Measurements from ENCODE around the gene GPALPP1.
"Not testable (repeated sequence)": the region's sequence is repeated elsewhere in the genome, so short reads cannot be mapped to it uniquely, and the experiment has no call there.

Gene GPALPP1

DNA sequence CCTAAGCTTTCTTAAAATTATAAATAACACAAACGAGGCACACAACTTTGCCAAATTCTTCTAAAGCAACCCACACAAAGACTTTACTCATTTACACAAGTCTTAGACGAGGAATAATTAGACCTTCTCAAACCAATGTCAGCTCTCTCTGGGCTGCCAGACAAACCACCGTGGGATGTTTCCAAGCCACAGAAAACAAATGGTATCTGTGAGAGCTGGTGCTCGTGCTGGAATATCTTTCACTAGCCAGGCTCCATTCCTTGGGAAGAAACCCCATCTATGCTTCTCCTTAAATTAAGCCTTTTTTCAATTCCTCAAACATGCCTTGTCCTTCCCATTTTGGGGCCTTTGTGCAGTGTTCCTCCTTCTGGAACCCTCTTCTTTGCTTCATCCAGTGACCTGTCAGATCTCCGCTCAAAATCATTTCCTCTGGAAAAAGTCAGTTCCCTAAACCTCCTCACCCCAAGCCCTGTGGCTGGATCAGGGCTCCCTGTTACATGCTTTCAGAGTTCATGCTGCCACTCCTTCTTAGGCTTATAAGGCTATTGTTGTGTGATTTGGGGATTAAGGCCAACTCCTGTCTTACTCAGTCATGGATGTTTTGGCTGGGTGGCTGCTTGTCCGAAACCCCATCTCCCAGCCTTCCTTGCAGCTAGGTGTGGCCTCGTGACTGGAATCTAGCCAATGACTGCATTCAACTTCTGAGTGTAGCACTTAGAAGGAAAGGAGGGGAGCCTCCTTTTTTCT is 66.7 kb downstream of the GPALPP1 start:
- TF ChIP-seq, protein P1, sequence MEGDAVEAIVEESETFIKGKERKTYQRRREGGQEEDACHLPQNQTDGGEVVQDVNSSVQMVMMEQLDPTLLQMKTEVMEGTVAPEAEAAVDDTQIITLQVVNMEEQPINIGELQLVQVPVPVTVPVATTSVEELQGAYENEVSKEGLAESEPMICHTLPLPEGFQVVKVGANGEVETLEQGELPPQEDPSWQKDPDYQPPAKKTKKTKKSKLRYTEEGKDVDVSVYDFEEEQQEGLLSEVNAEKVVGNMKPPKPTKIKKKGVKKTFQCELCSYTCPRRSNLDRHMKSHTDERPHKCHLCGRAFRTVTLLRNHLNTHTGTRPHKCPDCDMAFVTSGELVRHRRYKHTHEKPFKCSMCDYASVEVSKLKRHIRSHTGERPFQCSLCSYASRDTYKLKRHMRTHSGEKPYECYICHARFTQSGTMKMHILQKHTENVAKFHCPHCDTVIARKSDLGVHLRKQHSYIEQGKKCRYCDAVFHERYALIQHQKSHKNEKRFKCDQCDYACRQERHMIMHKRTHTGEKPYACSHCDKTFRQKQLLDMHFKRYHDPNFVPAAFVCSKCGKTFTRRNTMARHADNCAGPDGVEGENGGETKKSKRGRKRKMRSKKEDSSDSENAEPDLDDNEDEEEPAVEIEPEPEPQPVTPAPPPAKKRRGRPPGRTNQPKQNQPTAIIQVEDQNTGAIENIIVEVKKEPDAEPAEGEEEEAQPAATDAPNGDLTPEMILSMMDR (IDR thresholded peaks at IDR 0.05; ENCODE audit: insufficient read depth, low read length, poor library complexity, severe bottlenecking), result no peak
- no peak overlapping the region for H3K4me3 ChIP-seq (replicated peaks; ENCODE audit: low read depth, low read length)
- DNase-seq (ENCODE audit: extremely low read depth, insufficient read length), result no peak
- H3K36me3 ChIP-seq (ENCODE audit: control insufficient read depth, insufficient read depth, low read length), result no peaks in the 10 kb centered on the region
- no peaks in the 10 kb centered on the region; the same call in 1 of the 2 replicates for H3K27me3 ChIP-seq (replicated peaks; ENCODE audit: control insufficient read depth, insufficient read depth, low read length)

DNA sequence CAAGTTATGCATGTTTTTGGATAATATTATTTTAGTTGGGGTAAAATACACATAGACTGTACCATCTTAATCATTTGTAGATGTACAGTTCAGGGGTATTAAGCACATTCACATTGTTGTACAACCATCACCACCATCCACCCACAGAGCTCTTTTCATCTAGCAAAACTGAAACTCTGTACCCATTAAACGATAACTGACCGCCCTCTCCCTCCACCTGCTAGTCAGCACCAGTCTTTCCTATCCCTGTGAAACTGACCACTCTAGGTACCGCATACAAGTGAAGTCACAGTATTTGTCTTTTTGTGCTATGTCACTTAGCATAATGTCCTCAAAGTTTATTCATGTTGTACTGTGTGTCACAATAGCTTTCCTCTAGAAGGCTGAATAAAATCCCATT is 70.7 kb downstream of the GPALPP1 start:
- Histone ChIP-seq H3K4me3 (replicated peaks; ENCODE audit: low read depth, low read length) (no peak overlapping the region), H3K36me3 (ENCODE audit: control insufficient read depth, insufficient read depth, low read length) (no peaks in the 10 kb centered on the region), H3K27me3 (replicated peaks; ENCODE audit: control insufficient read depth, insufficient read depth, low read length) (no peaks in the 10 kb centered on the region; the same call in 1 of the 2 replicates)
- TF ChIP-seq, protein P1 (IDR thresholded peaks at IDR 0.05; ENCODE audit: insufficient read depth, low read length, poor library complexity, severe bottlenecking), result no peak
- no peak for DNase-seq (ENCODE audit: extremely low read depth, insufficient read length)

DNA sequence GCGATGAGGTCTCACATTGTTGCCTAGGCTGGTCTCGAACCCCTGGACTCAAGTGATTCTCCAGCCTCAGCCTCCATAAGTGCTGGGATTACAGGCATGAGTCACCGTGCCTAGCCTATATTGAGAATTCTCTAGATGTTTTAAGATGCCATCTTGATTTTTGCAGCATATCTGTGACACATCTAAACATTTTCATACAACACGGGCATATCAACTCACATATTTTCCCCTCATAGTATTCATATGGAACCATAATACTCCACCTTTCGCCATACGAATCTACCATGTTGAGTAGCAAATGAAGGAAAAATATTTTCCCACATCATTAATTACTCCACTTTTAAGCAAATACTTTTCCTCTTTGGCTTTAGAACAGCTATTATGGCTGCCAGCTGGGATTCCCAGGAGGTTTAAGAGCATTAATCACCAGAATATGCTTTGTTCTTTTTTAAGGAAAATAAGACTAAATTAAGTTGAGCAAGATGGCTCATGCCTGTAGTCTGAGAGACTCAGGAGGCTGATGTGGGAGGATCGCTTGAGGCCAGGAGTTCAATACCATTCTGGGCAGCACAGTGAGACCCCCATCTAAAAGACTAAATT is 74.0 kb downstream of the GPALPP1 start:
- H3K4me3 ChIP-seq (replicated peaks; ENCODE audit: low read depth, low read length), result no peak overlapping the region
- no peaks in the 10 kb centered on the region for H3K36me3 ChIP-seq (ENCODE audit: control insufficient read depth, insufficient read depth, low read length)
- no peak for DNase-seq (ENCODE audit: extremely low read depth, insufficient read length)
- H3K27me3 ChIP-seq (replicated peaks; ENCODE audit: control insufficient read depth, insufficient read depth, low read length), result no peaks in the 10 kb centered on the region
- TF ChIP-seq, protein P1 (IDR thresholded peaks at IDR 0.05; ENCODE audit: insufficient read depth, low read length, poor library complexity, severe bottlenecking), result no peak

DNA sequence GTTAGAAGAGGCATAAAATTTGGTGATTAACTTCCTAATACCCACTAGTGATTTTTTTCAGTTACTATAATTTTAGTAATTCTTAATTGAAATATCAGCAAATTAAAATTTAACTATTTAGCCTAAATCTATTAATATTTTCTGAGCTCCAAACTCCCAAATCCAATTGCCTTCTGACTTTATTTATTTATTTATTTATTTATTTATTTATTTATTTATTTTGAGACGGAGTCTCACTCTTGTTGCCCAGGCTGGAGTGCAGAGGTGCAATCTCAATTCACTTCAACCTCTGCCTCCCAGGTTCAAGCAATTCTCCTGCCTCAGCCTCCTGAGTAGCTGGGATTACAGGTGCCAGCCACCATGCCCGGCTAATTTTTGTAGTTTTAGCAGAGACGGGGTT is 74.6 kb downstream of the GPALPP1 start:
- DNase-seq (ENCODE audit: extremely low read depth, insufficient read length); H3K4me3 ChIP-seq (replicated peaks; ENCODE audit: low read depth, low read length); H3K27me3 ChIP-seq (replicated peaks; ENCODE audit: control insufficient read depth, insufficient read depth, low read length); H3K36me3 ChIP-seq (ENCODE audit: control insufficient read depth, insufficient read depth, low read length): not testable (repeated sequence)

DNA sequence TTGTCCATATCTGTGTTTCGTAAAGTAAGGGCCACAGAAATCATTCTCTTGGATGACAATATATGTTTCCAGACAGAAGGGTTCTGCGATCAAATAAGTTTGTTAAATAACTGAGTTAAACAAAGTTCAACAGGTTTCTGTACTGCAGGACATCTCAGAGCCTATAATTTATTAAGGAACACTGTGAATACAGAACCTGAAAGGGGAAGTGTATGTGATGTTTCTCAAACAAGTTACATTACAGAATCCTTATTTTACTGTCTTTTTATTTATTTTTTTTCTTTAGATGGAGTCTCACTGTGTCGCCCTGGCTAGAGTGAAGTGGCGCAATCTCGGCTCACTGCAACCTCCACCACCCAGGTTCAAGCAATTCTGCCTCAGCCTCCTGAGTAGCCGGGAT is 75.6 kb downstream of the GPALPP1 start:
- no peaks in the 10 kb centered on the region for H3K27me3 ChIP-seq (replicated peaks; ENCODE audit: control insufficient read depth, insufficient read depth, low read length)
- TF ChIP-seq, protein P1 (IDR thresholded peaks at IDR 0.05; ENCODE audit: insufficient read depth, low read length, poor library complexity, severe bottlenecking), result no peak
- no peaks in the 10 kb centered on the region for H3K36me3 ChIP-seq (ENCODE audit: control insufficient read depth, insufficient read depth, low read length)
- no peak overlapping the region for H3K4me3 ChIP-seq (replicated peaks; ENCODE audit: low read depth, low read length)
- DNase-seq (ENCODE audit: extremely low read depth, insufficient read length), result no peak
